Measurements from ENCODE around the gene NHLRC4.

DNA sequence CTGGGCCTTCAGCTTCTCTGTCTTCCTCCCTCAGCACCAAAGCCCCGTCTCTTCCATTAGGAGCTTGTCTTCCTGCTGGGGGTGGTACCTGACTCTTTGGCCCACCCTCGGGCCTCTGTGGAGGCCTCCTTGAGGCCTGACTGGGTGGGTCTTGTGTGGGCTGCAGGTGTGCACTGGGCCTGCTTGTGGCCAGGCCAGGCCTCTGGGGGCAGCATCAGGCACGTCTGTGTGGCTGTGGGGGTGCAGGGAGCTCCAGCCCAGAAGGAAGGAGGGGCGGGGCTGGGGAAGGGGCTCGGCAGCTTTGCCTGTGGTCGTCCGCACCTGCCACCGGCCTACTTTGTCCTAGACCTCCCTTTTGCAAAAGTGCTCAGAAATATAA is 10.0 kb downstream of the NHLRC4 start:
- no peak for TF ChIP-seq CTCF (IDR thresholded peaks at IDR 0.05)
- TF ChIP-seq ZFX (IDR thresholded peaks at IDR 0.05; ENCODE audit: borderline replicate concordance), result no peak

Data from 22Rv1 (cell line).